DOHH2 (cell line): ENCODE measurements around the gene ZNF385B.

Experiments
- EZH2phosphoT487 ChIP-seq: fragments of 200-600 bp; sonication (generic); IDR thresholded peaks from 2 replicates; pipeline ENCODE4 v1.6.1; 2017; ENCODE audit warnings: borderline replicate concordance, mild to moderate bottlenecking, antibody characterized with exemption, low read length, moderate library complexity, mixed read lengths
- TF ChIP-seq, protein P1 (sequence below): fragments of 200-600 bp; sonication (generic); IDR thresholded peaks from one replicate; pipeline ENCODE4 v1.5.1; 2014; ENCODE audit warnings: antibody characterized with exemption, mild to moderate bottlenecking, low read depth, low read length; ENCODE audit not compliant: poor library complexity, severe bottlenecking

DNA sequence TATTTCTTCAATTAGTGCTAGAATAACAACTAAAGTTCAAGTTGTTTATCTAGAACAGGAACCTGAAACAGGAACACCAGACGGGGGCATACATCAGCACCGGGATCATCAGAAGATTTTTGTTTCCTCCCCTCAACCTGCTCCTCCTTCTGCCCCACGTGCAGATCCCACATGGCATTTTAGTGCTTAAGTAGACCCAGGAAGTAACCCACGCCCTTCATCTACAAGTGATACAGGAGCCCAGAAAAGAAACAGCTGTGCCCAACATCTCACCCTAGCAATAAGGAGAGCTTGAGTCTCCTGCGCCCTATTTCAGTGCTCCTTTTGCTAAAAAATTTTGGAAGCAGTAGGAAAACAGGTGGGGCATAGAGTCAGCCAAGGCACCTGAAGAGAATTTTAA, 5.2 kb downstream of the ZNF385B start:
- TF ChIP-seq, protein P1, sequence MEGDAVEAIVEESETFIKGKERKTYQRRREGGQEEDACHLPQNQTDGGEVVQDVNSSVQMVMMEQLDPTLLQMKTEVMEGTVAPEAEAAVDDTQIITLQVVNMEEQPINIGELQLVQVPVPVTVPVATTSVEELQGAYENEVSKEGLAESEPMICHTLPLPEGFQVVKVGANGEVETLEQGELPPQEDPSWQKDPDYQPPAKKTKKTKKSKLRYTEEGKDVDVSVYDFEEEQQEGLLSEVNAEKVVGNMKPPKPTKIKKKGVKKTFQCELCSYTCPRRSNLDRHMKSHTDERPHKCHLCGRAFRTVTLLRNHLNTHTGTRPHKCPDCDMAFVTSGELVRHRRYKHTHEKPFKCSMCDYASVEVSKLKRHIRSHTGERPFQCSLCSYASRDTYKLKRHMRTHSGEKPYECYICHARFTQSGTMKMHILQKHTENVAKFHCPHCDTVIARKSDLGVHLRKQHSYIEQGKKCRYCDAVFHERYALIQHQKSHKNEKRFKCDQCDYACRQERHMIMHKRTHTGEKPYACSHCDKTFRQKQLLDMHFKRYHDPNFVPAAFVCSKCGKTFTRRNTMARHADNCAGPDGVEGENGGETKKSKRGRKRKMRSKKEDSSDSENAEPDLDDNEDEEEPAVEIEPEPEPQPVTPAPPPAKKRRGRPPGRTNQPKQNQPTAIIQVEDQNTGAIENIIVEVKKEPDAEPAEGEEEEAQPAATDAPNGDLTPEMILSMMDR, result no peak
- TF ChIP-seq EZH2phosphoT487, result no peak
